Central memory CD4-positive, alpha-beta T cell (primary cell): Measurements from ENCODE around the gene RASGEF1B.

ENCODE experiments used
- DNase-seq: peaks from one replicate; pipeline ENCODE4 v3.0.0; 2022
- total RNA-seq, 3 experiments: gene quantifications; one replicate each; lab custom pipeline; 2026; lab: John Stamatoyannopoulos, UW

RASGEF1B gene
- 13.9 to 83.7 (median 44.2) reads per million in 3 experiments for total RNA-seq

DNA sequence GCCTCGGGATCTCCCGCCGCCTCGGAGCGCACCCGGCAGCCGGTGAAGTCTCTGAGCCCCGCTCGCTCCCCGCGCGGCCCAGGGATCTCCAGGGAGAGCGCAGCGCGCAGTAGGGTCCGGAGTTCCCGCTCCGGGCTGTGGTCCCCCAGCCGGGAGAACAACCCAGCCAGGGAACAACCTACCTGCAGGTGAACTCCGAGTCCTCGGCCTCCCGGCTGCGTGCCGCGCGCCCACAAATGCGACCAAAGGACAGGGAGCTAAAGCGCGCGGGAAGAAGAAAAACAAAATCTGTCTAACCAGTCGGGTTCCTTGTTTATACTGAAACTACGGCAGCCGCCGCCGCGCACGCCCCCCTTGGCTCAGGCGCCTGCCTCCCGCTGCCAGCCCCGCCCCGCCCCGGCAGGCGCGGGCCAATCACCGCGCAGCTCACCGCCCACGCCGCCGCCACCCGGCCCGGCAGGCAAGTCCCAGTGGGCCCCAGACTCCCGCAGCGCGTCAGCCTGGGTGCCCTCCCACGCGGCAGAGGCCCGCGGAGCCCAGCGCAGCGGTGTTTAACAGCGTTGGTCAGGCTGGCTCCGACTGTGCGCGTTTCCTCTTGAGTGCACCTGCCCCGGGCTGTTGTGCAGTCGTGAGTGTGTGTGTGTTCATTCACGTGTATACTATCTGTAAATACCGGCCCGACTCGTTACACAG, at the start of gene RASGEF1B:
RASGEF1B (minus strand) TSS at position 320 of the 693 bp plus-strand sequence. CDS start 12,399 bp downstream, outside the sequence.
- DNase-seq: peak; percentile 97

DNA sequence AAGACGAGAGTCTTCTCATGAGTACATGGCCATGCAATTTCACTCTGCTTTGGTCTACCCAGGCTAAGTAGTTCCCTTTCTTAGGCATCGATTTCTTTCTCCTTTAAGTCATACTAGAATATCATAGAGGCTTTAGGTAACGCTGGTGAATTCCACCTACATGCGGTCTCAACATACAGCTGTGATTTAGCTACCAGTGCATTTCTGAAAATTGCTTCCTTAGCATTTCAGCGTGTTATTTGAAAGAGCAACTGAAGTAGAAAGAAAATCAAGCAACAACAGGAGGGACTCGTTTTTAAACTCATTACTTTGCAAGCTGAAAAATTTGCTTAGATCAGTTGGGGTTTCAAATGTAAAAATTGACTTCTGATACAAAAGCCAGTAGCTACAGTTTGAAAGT, 48.1 kb upstream of the RASGEF1B start:
- no peak for DNase-seq

DNA sequence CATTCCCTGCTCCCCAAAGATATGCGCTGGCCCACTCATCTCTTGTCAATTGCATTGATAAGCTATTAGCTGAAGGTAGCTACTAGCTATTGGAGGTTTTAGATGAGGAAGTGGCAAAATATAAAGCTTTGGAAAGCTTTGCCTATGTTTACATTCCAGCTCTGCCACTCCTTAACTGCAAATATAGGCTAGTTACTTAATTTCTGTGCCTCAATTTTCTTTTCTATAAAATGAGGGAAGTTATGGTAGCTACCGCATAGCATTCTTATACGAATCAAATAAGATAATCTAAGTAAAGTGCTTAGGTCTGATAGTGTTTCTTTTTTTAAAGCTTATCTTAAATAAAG, 47.7 kb upstream of the RASGEF1B start:
- DNase-seq: no peak

DNA sequence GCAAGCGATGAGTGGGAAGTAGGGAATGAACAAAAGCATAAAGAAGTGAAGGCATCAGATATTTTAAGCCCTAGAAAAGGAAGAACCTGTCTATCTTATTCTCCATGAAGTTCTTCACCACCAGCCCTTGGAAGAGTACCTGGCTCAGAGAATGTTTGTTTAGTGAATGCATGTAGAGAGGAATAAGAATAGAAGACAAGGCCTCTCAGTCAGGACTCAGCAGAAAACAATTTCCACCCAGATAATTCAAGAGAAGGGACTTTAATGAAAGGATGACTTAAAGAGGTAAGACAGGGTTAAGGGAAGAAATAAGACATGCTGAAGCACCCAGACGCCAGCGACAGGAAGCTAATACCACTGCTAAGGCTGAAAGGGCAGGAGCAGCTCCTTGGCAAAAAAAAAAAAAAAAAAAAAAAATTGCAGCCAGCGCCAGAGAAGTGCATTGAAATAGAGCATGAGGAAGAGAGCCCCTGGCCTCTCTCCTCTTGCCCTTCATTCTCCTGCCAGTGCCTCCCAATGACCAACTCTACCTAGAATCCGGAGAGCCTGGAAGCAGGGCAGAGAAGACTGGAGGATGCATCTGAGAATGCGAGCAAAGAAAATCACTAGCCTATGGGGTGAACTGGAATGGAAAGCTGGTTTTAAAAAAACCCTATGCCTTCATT, 47.2 kb upstream of the RASGEF1B start:
- no peak for DNase-seq

DNA sequence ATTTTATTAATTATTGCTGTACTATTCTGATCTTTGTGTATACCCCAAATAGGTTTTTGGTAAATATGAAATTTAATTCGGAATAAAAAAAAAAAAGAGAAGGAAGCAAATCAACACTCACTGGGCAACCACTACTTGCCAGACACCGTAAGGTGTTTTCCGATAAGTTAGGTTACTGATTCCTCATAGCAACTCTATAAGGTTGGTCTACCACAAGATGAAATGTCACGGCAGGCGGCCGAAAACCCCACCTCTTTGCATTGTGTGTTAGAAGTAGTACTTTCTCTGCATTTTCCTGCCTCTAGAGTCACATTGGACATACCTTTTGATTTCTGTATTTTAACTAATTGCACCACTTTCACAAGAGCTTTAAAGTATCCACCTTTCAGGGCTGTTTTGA, 44.5 kb upstream of the RASGEF1B start:
- no peak for DNase-seq

DNA sequence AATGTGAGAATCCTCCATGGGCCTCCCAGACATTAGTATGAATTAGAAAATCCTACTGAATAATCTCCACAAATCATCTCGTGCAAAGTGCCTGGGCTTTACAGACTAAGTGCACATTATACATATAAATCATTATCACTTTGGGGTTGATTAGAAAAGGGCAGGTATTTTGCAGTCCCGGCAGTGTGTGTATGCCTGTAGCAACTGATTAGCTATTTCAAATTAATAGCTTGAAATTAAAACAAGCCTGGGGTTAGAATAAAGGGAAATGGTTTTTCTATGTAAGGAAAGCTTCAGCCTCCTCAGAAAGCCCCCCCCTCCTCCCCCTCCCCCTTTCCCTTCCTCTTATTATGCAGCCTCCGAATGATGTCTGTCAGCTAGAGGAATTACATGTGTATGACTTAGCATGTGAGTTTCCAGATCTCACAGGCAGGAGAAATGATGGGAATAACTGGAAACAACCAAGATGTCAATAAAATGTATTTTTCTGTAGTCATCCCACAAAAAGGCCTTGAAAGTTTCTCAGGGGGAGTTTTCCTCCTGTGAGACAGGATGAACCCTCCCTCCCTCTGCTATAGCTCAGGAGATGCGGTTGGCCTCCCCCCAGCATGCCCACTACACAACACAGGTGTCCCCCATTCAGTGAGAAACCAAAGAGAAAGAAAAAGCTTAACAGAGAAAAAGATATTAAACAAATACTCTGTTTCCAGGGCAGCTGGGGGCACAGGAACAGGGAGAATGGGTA, 41.2 kb upstream of the RASGEF1B start:
- no peak for DNase-seq

DNA sequence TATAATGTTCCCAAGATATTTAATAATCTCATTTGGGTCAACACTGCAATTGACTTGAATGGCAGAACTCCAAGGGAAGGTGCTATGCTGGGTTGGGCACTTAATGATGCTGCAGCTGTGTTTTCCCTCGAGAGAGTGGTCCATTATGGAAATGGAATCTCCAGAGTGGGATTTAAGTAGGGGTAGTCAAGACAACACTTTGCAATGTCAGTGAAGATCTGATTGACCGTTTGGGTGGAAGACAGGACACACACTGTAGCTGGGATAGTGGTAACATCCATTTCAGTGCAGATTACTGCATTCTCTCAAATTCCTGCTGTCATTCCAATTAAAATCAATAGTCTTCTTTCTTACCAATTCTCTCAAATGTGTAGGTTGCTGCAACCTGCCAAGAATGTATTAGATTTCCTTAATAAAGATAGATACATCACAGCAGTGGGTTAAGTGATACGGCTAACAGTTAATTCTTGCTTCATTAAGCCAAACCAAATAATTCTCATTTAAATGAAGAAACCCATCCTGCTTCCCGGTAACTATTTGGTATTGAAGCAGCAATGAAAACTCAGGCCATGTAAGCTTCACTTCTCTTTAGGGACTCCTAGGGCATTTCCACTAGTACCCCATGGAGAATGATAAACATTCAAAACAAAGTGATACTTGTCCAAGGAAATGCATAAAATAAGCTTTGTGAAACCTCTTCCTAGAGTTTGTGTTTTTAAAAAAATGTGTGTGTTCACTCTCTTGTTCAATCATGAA, 40.5 kb upstream of the RASGEF1B start:
- no peak for DNase-seq

DNA sequence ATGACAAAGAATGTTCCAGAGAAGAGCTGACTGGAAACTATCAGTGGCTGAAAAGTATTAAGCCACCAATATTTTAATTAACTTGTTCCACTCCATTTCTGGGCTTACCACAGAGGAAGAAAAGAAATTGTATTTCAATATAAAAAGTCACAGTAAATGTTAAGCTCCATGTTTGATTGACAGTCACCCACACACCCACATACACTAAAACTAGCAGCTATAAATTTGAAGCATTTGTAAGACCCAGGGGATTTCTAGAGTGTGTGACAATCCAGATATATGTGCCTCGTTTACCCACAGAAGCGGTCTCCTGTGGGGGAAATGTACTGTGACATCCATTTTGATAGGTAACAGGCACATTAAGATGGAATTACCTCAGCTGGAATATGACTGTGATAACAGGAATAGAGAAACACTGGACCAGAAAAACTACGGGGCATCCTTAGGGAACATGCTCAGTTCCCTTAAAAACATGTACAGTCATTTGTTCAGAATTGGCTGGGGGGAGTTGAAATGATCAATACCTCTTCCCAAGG, 39.0 kb upstream of the RASGEF1B start:
- DNase-seq: no peak

DNA sequence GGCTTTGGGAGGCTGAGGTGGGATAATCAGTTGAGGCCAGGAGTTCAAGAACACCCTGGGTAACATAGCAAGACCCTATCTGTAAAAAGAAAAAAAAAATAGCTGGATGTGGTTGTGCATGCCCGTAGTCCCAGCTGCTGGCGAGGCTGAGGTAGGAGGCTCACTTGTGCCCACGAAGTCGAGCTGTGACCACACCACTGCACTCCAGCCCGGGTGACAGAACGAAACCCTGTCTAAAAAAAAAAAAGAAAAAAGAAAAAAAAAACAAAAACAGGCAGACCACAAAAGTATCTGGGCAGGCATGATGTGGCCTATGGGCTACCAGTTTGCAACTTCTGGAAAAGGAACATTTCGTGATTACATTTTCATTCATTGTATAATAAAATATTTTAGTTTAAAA, 38.1 kb upstream of the RASGEF1B start:
- no peak for DNase-seq

DNA sequence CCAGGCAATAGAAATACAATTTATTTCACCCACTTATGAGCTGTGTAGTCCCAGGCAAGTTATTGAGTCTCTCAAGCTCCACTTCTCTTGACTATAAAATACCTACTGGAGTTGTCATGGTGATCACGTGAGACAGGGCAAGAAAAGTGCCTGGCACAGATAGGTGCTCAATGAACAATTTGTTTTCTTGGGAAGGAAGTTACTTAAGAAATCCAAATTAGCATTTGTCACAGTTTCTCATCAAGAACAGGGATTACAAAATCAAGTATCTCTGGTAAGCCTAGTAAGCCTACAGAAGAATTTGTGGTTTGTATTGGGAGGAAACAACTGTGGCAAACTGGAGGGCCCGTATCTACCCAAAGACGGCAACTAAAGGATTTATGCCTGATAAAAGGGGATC, 37.5 kb upstream of the RASGEF1B start:
- no peak for DNase-seq

DNA sequence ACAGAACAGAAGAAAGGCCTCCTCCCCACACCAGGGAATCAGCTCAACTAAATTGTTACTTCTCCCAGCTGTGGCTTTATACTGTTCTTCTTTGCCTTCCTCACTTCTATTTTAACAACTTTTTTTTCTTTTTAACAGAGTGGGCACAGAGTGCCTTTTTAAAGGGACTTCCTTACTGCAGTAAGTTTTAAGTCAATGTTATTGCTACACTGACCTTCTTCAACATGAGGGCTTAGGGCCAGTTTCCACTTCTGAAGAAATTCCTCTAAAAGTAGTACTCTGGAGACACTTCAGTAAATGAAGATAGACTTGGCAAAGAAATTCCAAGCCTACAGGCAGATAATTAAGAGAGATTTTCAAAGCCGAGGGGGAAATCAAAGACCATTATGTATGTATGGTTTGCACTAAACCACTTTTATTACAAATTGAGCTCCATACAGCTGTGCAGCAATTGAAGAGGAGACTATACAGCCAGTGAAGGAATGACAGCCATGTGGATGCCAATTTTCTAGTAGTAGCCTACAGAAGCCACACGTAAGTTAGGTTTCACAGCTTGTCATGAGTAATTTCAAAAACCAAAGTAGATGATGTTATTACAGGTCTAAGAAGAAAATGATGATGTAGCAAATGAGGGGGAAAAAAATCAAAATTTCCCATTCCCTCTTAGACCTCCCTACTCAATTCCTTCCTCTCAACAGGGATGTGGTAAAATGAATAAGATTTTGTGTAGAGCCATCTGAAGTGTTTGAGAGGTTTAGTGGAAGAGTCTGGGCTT, 36.9 kb upstream of the RASGEF1B start:
- DNase-seq: no peak

DNA sequence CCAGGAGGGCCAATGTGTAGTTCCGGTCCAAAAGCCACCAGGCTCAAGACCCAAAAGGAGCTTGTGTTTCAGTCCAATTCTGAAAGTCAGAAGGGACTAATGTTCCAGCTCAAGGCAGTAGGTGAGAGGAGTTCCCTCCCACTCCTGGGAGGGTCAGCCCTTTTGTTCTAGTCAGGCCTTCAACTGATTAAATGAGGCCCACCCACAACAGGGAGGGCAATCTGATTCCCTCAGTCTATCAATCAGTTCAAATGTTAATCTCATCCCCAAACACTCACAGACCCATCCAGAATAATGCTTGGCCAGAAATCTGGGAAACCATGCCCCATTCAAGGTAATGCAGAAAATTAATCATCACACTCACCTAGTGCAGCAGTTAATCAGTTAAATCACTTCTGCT, 35.8 kb upstream of the RASGEF1B start:
- DNase-seq: no peak

DNA sequence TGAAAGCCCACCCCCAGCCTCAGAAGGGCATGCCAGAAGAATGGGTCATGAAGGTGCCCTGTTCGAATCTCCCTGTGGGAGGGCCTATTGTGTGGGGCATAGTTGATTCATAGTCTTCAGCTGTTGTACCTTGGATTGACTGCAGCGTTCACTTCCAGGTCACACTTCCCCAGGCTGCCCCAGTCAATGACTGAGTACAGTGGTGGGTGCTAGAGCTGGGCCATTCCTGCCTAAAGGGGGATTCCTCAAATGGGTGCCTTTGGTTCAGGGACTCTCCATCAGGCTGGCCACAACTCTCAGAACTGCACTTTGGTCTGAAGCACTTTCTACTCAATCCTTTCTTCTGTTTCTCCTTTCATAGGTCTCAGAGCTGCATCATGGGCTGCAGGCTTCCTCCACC, 35.0 kb upstream of the RASGEF1B start:
- no peak for DNase-seq

DNA sequence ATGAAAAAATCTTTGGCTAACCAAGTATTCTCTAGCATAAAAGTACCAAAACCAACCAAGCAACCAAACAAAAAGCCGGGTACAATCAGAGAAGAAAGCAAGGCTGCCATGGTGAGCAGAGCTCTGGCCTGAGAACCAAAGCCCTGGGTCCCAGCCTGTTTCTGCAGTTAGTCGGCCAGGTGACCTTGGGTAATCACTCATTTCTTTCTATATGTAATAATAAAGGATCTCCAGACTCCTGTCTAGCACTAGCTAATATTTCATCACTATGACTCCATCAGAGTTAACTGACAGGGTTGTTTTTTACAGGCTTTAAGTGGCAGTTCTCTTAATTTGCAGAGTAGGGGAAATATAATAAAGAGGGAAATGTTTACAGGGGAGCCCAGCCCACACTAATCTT, 34.0 kb upstream of the RASGEF1B start:
- DNase-seq: no peak

DNA sequence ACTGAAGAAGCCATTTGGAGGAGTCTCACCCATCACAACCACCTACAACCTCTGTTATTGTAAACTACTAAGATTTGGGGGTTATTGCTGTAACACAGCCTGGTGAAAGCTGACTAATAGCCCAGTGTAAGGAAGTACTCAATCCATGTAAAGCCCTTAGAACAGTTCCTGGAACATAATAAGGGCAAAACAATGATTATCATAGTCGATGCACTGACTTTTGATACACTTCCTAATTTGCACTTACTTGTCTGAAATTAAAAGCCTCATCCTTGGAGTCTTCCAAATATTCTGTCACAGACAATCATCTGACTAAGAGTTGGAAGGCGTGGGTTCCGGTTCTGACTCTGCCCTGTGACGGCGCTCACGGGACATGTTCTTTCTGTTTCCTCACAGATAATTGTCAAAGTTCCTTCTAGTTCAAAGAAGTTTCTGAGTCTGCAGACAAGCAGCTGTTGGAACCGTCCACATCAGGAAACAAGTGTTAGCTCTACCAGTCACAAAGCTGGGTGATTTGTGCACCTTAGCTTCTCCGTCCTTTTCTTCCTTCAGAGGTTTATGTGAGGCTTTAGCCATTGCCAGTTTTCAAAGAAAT, 33.4 kb upstream of the RASGEF1B start:
- DNase-seq: peak; percentile 70

DNA sequence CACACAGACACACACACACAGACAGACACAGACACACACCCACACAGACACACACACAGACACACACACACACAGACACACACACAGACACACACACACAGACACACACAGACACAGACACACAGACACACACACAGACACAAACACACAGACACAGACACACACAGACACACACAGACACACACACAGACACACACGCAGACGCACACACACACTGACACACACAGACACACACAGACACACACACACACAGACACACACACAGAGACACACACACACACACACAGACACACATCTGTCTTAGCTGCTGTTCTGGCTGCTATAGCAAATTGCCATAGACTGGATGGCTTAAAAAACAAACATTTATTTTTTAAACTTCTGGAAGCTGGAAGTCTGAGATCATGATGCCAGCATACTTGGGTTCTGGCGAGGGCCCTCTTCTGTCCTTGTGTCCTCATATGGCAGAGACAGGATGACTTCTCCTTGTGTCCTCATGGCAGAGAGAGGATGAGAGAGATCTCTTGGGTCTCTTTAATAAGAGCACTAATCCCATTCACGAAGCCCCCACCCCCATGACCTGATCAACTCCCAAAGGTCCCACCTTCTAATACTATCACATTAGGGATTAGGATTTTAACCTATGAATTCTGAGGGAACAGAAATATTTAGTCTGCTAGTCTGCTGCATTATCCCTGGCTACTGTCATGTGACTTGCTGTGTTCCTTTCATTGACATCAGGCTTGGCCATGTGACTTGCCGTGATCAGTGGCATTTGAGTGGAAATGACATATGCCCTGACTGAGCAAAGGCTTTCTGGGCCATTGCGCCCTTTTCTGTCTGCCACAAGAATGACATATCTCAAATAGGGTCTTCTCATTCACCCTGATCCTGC, 32.7 kb upstream of the RASGEF1B start:
- DNase-seq: no peak

DNA sequence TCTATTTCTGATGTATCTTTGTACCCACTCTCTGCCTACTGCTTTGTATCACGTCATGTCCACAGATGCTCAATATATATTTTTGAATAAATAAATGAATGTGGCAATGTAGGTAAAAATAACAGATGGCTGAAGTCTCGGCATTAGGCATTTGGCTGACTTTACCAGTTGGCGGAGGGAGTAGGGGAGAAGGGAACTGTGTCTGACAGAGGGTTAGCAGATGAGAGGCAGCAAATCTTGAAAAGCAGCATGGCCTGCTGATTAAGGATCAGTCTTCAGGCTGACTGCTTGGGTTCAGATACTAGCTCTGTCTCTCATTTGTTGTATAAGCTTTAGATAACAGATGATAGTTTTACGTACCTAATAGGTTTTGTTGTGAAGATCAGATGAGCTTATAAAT, 31.9 kb upstream of the RASGEF1B start:
- DNase-seq: no peak

DNA sequence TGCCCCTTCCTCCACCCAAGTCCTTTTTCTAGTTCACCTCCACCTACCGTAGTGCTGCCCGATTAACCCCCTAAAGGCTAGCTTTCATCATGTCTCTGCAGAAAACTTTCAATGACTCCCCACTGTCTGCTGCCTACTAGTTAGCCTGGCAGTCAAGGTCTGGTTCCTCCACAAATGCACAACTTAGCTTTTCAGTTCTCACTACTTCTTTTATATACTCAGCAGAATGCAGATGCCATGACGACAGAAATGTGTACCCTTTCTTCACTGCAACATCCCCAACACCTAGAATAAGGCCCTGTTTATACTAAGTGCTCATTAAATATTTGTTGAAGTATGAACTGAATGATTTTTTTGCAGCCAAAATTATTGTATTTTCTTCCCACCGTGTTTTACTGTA, 30.9 kb upstream of the RASGEF1B start:
- no peak for DNase-seq

DNA sequence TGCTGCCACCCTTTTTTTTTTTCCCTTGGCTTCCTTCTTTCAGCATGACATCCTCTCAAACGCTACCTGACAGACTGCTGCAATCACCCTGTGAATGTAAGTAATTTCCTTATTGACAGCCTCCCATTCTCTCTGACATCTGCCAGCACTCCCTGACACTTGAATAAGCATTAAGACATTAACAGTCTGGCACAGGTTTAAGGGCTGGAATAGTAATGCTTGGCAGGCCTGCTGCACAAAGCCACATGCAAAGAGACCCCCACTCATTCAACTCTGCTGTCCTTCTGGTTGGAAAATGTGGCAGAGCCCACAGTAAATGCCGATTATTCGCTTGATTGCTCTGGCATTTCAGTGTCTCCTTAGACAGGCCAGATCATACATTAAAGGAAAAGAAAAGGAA, 28.1 kb upstream of the RASGEF1B start:
- no peak for DNase-seq

DNA sequence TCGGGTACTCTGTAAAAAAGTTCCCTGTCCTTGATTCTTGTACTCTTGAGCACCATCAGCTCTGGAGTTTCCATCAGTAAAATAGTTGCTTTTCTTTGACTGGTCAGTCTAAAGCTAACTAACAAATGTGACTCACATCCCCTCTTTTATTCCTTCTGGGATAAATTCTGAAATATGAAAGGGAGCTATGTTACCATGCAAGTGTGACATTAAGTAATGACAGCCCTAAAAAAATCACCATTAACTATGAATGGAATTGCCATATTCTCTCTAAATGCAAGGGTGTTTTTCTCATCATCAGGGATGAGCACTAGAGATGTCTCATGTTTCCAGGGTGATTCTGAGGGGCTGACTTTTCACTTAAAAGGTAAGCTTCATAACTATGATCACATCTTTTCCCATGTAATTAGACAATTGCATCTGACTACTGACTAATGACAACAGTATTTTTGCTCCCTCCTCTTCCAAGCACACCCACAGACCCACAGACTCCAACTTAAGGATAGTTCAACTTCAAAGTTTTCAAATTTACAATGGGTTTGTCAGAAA, 26.9 kb upstream of the RASGEF1B start:
- no peak for DNase-seq
